Panc1 (cell line): ENCODE results near the gene SLC22A12.

Experiments
- POLR2AphosphoS5 ChIP-seq: IDR thresholded peaks from 2 replicates; pipeline ENCODE4 v1.6.1; 2012; ENCODE audit warnings: mild to moderate bottlenecking, low read depth, low read length, moderate library complexity
- SIN3A ChIP-seq: IDR thresholded peaks from 2 replicates; pipeline ENCODE4 v1.6.1; 2012; ENCODE audit warnings: low read depth, mild to moderate bottlenecking, low read length, moderate library complexity, borderline replicate concordance; ENCODE audit not compliant: insufficient read depth
- TF ChIP-seq, protein P1 (sequence below): fragments of 450-650 bp; IDR thresholded peaks from 2 replicates; pipeline ENCODE4 v1.5.1; 2017; ENCODE audit warnings: mild to moderate bottlenecking

DNA sequence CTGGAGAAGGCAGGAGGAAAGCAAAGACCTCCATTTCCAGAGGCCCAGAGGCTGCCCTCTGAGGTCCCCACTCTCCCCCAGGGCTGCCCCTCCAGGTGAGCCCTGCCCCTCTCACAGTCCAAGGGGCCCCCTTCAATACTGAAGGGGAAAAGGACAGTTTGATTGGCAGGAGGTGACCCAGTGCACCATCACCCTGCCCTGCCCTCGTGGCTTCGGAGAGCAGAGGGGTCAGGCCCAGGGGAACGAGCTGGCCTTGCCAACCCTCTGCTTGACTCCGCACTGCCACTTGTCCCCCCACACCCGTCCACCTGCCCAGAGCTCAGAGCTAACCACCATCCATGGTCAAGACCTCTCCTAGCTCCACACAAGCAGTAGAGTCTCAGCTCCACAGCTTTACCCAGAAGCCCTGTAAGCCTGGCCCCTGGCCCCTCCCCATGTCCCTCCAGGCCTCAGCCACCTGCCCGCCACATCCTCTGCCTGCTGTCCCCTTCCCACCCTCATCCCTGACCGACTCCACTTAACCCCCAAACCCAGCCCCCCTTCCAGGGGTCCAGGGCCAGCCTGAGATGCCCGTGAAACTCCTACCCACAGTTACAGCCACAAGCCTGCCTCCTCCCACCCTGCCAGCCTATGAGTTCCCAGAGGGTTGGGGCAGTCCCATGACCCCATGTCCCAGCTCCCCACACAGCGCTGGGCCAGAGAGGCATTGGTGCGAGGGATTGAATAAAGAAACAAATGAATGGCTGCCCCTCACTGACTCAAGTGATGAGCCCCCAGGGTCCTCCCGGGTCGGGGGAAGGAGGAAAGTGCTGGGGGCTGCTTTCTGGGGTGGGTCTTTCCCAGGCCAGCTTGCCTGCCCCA, 10.8 kb downstream of the SLC22A12 start:
- TF ChIP-seq, protein P1, sequence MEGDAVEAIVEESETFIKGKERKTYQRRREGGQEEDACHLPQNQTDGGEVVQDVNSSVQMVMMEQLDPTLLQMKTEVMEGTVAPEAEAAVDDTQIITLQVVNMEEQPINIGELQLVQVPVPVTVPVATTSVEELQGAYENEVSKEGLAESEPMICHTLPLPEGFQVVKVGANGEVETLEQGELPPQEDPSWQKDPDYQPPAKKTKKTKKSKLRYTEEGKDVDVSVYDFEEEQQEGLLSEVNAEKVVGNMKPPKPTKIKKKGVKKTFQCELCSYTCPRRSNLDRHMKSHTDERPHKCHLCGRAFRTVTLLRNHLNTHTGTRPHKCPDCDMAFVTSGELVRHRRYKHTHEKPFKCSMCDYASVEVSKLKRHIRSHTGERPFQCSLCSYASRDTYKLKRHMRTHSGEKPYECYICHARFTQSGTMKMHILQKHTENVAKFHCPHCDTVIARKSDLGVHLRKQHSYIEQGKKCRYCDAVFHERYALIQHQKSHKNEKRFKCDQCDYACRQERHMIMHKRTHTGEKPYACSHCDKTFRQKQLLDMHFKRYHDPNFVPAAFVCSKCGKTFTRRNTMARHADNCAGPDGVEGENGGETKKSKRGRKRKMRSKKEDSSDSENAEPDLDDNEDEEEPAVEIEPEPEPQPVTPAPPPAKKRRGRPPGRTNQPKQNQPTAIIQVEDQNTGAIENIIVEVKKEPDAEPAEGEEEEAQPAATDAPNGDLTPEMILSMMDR = no peak
- TF ChIP-seq POLR2AphosphoS5 (no peak), SIN3A (no peak)
